IMR-90 (cell line): Measurements from ENCODE around the gene ERGIC1. TPM values are rescaled to one million over a fixed set of nuclear protein-coding genes. Genes with fewer than 3 reads are reported as not detected.

Experiments
- ATAC-seq: fragments of 200-7000 bp; cut with Tn5 transposase; 2 replicates; pipeline ENCODE4 v1.9.1; 2020; ENCODE audit warnings: low read depth, mild to moderate bottlenecking, moderate library complexity
- BruUV-seq: library from RNA; stranded (reverse); fragments of 400-500 nt; replicated peaks from 2 replicates; lab custom pipeline; 2021; lab: Mats Ljungman, UMichigan
- CTCF ChIA-PET: fragments of 300-600 bp; formaldehyde crosslinking; extraction: SDS; loops from one replicate; lab custom pipeline; 2021; ENCODE audit warnings: antibody characterized with exemption; lab: Yijun Ruan, JAX
- POLR2A ChIA-PET: fragments of 300-600 bp; sonication (Branson Sonifier 250); formaldehyde crosslinking; loops from one replicate; lab custom pipeline; 2022; ENCODE audit warnings: antibody characterized with exemption; ENCODE audit not compliant: unreplicated experiment; lab: Charles Lee
- DNase-seq: peaks from one replicate; pipeline ENCODE4 v3.0.0; 2013
- H2AFZ ChIP-seq: replicated peaks from 2 replicates; pipeline ENCODE3; 2013; ENCODE audit warnings: low read length, mild to moderate bottlenecking; ENCODE audit not compliant: poor library complexity
- H2AK5ac ChIP-seq: 2 replicates; pipeline ENCODE4 v1.6.1; 2013; ENCODE audit warnings: low read depth, low read length, inconsistent platforms
- H2AK9ac ChIP-seq: replicated peaks from 2 replicates; pipeline ENCODE3; 2013; ENCODE audit warnings: mild to moderate bottlenecking, low read depth, low read length, moderate library complexity; ENCODE audit not compliant: poor library complexity
- H2BK120ac ChIP-seq: 2 replicates; pipeline ENCODE4 v1.6.1; 2013; ENCODE audit warnings: low read depth, low read length, inconsistent platforms
- H2BK15ac ChIP-seq: 3 replicates; pipeline ENCODE4 v1.6.1; 2013; ENCODE audit warnings: low read depth, low read length, inconsistent platforms
- H2BK20ac ChIP-seq: 2 replicates; pipeline ENCODE4 v1.6.1; 2013; ENCODE audit warnings: low read depth, mild to moderate bottlenecking, inconsistent platforms, low read length, moderate library complexity
- H2BK5ac ChIP-seq: 2 replicates; pipeline ENCODE4 v1.6.1; 2013; ENCODE audit warnings: mild to moderate bottlenecking, low read depth, low read length, inconsistent platforms; ENCODE audit not compliant: poor library complexity, severe bottlenecking
- H3K14ac ChIP-seq: replicated peaks from 2 replicates; pipeline ENCODE4 v1.6.1; 2013; ENCODE audit warnings: low read depth, low read length, inconsistent platforms
- H3K18ac ChIP-seq: 2 replicates; pipeline ENCODE4 v1.6.1; 2013; ENCODE audit warnings: low read depth, low read length, control low read depth
- H3K23ac ChIP-seq: 2 replicates; pipeline ENCODE4 v1.6.1; 2013; ENCODE audit warnings: low read depth, low read length, inconsistent platforms
- H3K27ac ChIP-seq: 2 replicates; pipeline ENCODE4 v1.5.1; 2013; ENCODE audit warnings: mild to moderate bottlenecking, control low read depth, low read length; ENCODE audit not compliant: insufficient read depth
- H3K27me3 ChIP-seq: 2 replicates; pipeline ENCODE4 v1.6.1; 2013; ENCODE audit warnings: low read length; ENCODE audit not compliant: control insufficient read depth, insufficient read depth
- H3K36me3 ChIP-seq: 2 replicates; pipeline ENCODE4 v1.6.1; 2013; ENCODE audit warnings: low read length, mixed read lengths; ENCODE audit not compliant: control insufficient read depth, insufficient read depth
- H3K4ac ChIP-seq: 2 replicates; pipeline ENCODE4 v1.6.1; 2013; ENCODE audit warnings: low read depth, low read length, inconsistent platforms
- H3K4me1 ChIP-seq: 2 replicates; pipeline ENCODE4 v1.6.1; 2013; ENCODE audit warnings: low read length, mixed read lengths; ENCODE audit not compliant: control insufficient read depth, insufficient read depth
- H3K4me2 ChIP-seq: 2 replicates; pipeline ENCODE4 v1.6.1; 2013; ENCODE audit warnings: low read depth, mild to moderate bottlenecking, control low read depth, low read length, moderate library complexity
- H3K4me3 ChIP-seq: 2 replicates; pipeline ENCODE4 v1.5.1; 2013; ENCODE audit warnings: low read depth, mild to moderate bottlenecking, control low read depth, low read length, moderate library complexity; ENCODE audit not compliant: insufficient read depth
- H3K56ac ChIP-seq: 2 replicates; pipeline ENCODE4 v1.6.1; 2013; ENCODE audit warnings: low read length, inconsistent platforms; ENCODE audit not compliant: insufficient read depth; ENCODE audit errors: extremely low read depth
- H3K79me1 ChIP-seq, 2 experiments: 2 replicates each; pipeline ENCODE4 v1.6.1; 2013; ENCODE audit warnings: low read length in 2 of 2, inconsistent platforms in 1 of 2, low read depth in 1 of 2
- H3K9ac ChIP-seq: 2 replicates; pipeline ENCODE4 v1.6.1; 2013; ENCODE audit warnings: low read depth, low read length, control low read depth
- H3K9me1 ChIP-seq: 2 replicates; pipeline ENCODE4 v1.6.1; 2013; ENCODE audit warnings: low read length, inconsistent platforms; ENCODE audit not compliant: insufficient read depth
- H3K9me3 ChIP-seq: 2 replicates; pipeline ENCODE4 v1.6.1; 2013; ENCODE audit warnings: low read length; ENCODE audit not compliant: control insufficient read depth, insufficient read depth
- H4K20me1 ChIP-seq: 2 replicates; pipeline ENCODE4 v1.6.1; 2013; ENCODE audit warnings: low read length, inconsistent platforms; ENCODE audit not compliant: insufficient read depth
- H4K5ac ChIP-seq: 2 replicates; pipeline ENCODE4 v1.6.1; 2013; ENCODE audit warnings: mild to moderate bottlenecking, low read depth, low read length, control low read depth
- H4K8ac ChIP-seq, 2 experiments: 2 replicates each; pipeline ENCODE4 v1.6.1; 2013; ENCODE audit warnings: low read depth in 2 of 2, low read length in 2 of 2, control low read depth in 1 of 2, inconsistent platforms in 1 of 2
- H4K91ac ChIP-seq: 2 replicates; pipeline ENCODE4 v1.6.1; 2013; ENCODE audit warnings: low read depth, low read length, inconsistent platforms; ENCODE audit not compliant: insufficient read depth
- CEBPB ChIP-seq: IDR thresholded peaks from 2 replicates; pipeline ENCODE4 v1.6.1; 2012; ENCODE audit warnings: low read depth, low read length, improper control_type of control experiment
- CHD1 ChIP-seq: IDR thresholded peaks from 2 replicates; pipeline ENCODE4 v1.6.1; 2012; ENCODE audit warnings: low read depth, low read length, improper control_type of control experiment
- ELK1 ChIP-seq: fragments of 150-350 bp; IDR thresholded peaks from 2 replicates; pipeline ENCODE4 v1.6.1; 2016; ENCODE audit warnings: low read depth, mild to moderate bottlenecking, low read length, moderate library complexity, borderline replicate concordance
- FOS ChIP-seq: fragments of 150-350 bp; IDR thresholded peaks from 2 replicates; pipeline ENCODE4 v1.6.1; 2016; ENCODE audit warnings: low read depth, low read length
- MAFK ChIP-seq: IDR thresholded peaks from 2 replicates; pipeline ENCODE4 v1.6.1; 2012; ENCODE audit warnings: low read depth, low read length, improper control_type of control experiment
- MAZ ChIP-seq: IDR thresholded peaks from 2 replicates; pipeline ENCODE4 v1.6.1; 2012; ENCODE audit warnings: low read depth, mild to moderate bottlenecking, low read length, improper control_type of control experiment, moderate library complexity, borderline replicate concordance
- MXI1 ChIP-seq: IDR thresholded peaks from 2 replicates; pipeline ENCODE4 v1.6.1; 2012; ENCODE audit warnings: low read depth, mild to moderate bottlenecking, low read length, moderate library complexity, borderline replicate concordance
- NFE2L2 ChIP-seq: fragments of 150-350 bp; IDR thresholded peaks from 2 replicates; pipeline ENCODE4 v1.6.1; 2016; ENCODE audit warnings: low read depth, mild to moderate bottlenecking, low read length
- POLR2A ChIP-seq: IDR thresholded peaks from 2 replicates; pipeline ENCODE4 v1.6.1; 2012; ENCODE audit warnings: mild to moderate bottlenecking, low read depth, low read length
- RAD21 ChIP-seq: IDR thresholded peaks from 2 replicates; pipeline ENCODE4 v1.6.1; 2012; ENCODE audit warnings: low read length, improper control_type of control experiment
- RCOR1 ChIP-seq: IDR thresholded peaks from 2 replicates; pipeline ENCODE4 v1.6.1; 2012; ENCODE audit warnings: mild to moderate bottlenecking, low read length, improper control_type of control experiment; ENCODE audit not compliant: insufficient replicate concordance
- RFX5 ChIP-seq: IDR thresholded peaks from 2 replicates; pipeline ENCODE4 v1.8.0; 2012; ENCODE audit warnings: low read depth, mild to moderate bottlenecking, low read length, moderate library complexity
- SMC3 ChIP-seq: fragments of 150-350 bp; IDR thresholded peaks from 2 replicates; pipeline ENCODE4 v1.6.1; 2016; ENCODE audit warnings: low read depth, mild to moderate bottlenecking, antibody characterized with exemption, low read length, moderate library complexity
- USF2 ChIP-seq: fragments of 150-350 bp; IDR thresholded peaks from 2 replicates; pipeline ENCODE4 v1.6.1; 2017; ENCODE audit warnings: mild to moderate bottlenecking, antibody characterized with exemption, low read length, low read depth
- WGBS, 2 experiments: methylation state at CpG; one replicate each; pipeline versions ENCODE4 v1.1.5 to v1.1.7; 2013; ENCODE audit warnings: missing lambda C conversion rate in 2 of 2; ENCODE audit not compliant: insufficient read length in 1 of 2; ENCODE audit errors: extremely low coverage in 2 of 2; 5-methylcytosine and 5-hydroxymethylcytosine counted together
- dilution Hi-C: fragments of 300-500 bp; cut with HindIII; formaldehyde crosslinking; loops from one replicate; pipeline ENCODE4 v1.14.3; 2018; ENCODE audit warnings: low sequenced_read_pairs; ENCODE audit not compliant: unreplicated experiment
- in situ Hi-C: fragments of 300-500 bp; cut with MboI; formaldehyde crosslinking; loops from 3 replicates; pipeline ENCODE4 v1.14.3; 2019; ENCODE audit warnings: low sequenced_read_pairs, inconsistent platforms, mixed read lengths
- intact Hi-C: fragments of 100-400 bp; cut with micrococcal nuclease; formaldehyde crosslinking; loops from 2 replicates; pipeline ENCODE4 v1.10.0; 2022
- polyA plus RNA-seq, 3 experiments: library from polyadenylated mRNA; depleted of rRNA; stranded (reverse); fragments of >200 nt; gene quantifications; 2 replicates each; pipeline ENCODE4 v1.2.3, GENCODE V29; 2012; ENCODE audit warnings: low replicate concordance in 1 of 3
- total RNA-seq: library from RNA; depleted of rRNA; stranded (reverse); fragments of >200 nt; gene quantifications from 2 replicates; pipeline ENCODE4 v1.2.3, GENCODE V29; 2012
- TF ChIP-seq, protein P1 (sequence below): conservative IDR thresholded peaks from 2 replicates; pipeline ENCODE4 v1.5.1; 2012; ENCODE audit warnings: mild to moderate bottlenecking, low read depth, low read length, improper control_type of control experiment

The ERGIC1 gene
- total and polyA plus RNA-seq, 2 of the 4 experiments (the other 2 are of a cell fraction) = 134 to 192 TPM

DNA sequence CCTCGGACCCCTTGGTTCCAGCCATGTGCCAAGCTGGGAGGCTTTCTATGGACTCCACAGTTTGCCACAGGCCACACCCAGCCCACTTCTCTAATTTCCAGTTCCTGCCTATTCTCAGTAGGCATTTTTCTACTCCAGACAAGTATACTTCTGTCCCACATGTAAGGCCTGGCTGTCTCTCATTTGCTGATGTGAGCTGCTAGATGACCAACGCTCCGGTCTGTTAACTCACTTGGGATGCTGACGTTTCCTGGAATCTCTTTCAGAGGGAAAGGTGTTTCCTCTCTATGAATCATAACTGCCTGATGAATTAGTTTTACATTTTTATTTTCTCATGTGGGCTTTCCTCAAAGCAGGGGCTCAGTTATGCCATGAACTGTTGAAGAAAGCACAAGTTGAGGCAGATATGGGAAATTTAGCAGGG, 36.3 kb downstream of the ERGIC1 start:
- Histone ChIP-seq H2AK9ac (peak overlapping the region; percentile 84), H2BK20ac (peak overlapping the region; percentile 97), H3K79me1 (peaks cover 42 to 87% of the 10 kb centered on the region in 2 experiments), H3K56ac (peak overlapping the region; percentile 83), H3K36me3 (no peaks in the 10 kb centered on the region; the same call in 1 of the 2 replicates), H4K20me1 (peaks cover 11% of the 10 kb centered on the region), H4K91ac (peak overlapping the region; percentile 97), H3K27ac (peak overlapping the region; percentile 88), H2AK5ac (peak overlapping the region; percentile 99), H3K4me1 (peaks cover 50% of the 10 kb centered on the region), H3K4me3 (no peak overlapping the region), H2BK120ac (peak overlapping the region; percentile 94), H3K18ac (peak overlapping the region; percentile 94), H2AFZ (peak overlapping the region; percentile 67), H3K9ac (peak overlapping the region; percentile 63; the same call in 1 of the 2 replicates), H3K14ac (peak overlapping the region; percentile 97), H2BK5ac (peak overlapping the region; percentile 97), H3K27me3 (no peaks in the 10 kb centered on the region), H3K4me2 (peak overlapping the region; percentile 19; the same call in 1 of the 2 replicates), H3K9me3 (no peaks in the 10 kb centered on the region), H3K4ac (peak overlapping the region; percentile 98), H4K8ac (peak overlapping the region; percentile 82 to 88), H3K23ac (peak overlapping the region; percentile 94; the same call in 1 of the 2 replicates), H2BK15ac (peak overlapping the region; percentile 92; the same call in 1 of the 3 replicates), H3K9me1 (peaks cover 40% of the 10 kb centered on the region), H4K5ac (peak overlapping the region; percentile 72)
- ChIA-PET CTCF (interaction anchor here (1.6 kb wide), 2 partner anchors 11 to 154 kb away, joined by 3 to 4 read pairs; no protein-coding TSS in a partner anchor), POLR2A (interaction anchor here (1.5 to 2.6 kb wide), 2 partner anchors 27 to 100 kb away, joined by 4 to 15 read pairs; partner anchors contain the start of gene DUSP1)
- in situ Hi-C loops (no loop called here), dilution Hi-C loops (no loop called here), intact Hi-C loops (no loop called here)
- ATAC-seq (peak; percentile 33), DNase-seq (peak; percentile 97)
- WGBS, 2 experiments = 86% methylated on average over 1 of the region's 4 CpGs; no CpG with 5 or more reads in 1 of the 2 experiments
- BruUV-seq = no TSS peak
- no peak for TF ChIP-seq ELK1
- TF ChIP-seq CEBPB = no peak
- peak; percentile 47; the same call in 1 of the 2 replicates for TF ChIP-seq FOS
- no peak for TF ChIP-seq RAD21
- peak; percentile 13; the same call in 1 of the 2 replicates for TF ChIP-seq USF2
- TF ChIP-seq MAFK = peak; percentile 67
- TF ChIP-seq, protein P1, sequence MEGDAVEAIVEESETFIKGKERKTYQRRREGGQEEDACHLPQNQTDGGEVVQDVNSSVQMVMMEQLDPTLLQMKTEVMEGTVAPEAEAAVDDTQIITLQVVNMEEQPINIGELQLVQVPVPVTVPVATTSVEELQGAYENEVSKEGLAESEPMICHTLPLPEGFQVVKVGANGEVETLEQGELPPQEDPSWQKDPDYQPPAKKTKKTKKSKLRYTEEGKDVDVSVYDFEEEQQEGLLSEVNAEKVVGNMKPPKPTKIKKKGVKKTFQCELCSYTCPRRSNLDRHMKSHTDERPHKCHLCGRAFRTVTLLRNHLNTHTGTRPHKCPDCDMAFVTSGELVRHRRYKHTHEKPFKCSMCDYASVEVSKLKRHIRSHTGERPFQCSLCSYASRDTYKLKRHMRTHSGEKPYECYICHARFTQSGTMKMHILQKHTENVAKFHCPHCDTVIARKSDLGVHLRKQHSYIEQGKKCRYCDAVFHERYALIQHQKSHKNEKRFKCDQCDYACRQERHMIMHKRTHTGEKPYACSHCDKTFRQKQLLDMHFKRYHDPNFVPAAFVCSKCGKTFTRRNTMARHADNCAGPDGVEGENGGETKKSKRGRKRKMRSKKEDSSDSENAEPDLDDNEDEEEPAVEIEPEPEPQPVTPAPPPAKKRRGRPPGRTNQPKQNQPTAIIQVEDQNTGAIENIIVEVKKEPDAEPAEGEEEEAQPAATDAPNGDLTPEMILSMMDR = no peak
- TF ChIP-seq RFX5 = no peak
- TF ChIP-seq SMC3 = peak; percentile 6; the same call in 1 of the 2 replicates
- no peak for TF ChIP-seq MAZ
- TF ChIP-seq MXI1 = no peak
- no peak for TF ChIP-seq CHD1
- no peak; the same call in none of the 2 replicates for TF ChIP-seq POLR2A
- TF ChIP-seq NFE2L2 = no peak
- TF ChIP-seq RCOR1 = no peak
